ENCODE results near the gene CMTR2.

GRCh38 chr16:71246309-71246708 lies 42.9 kb downstream of the CMTR2 start:
- no peak for TF ChIP-seq CTCF (IDR thresholded peaks at IDR 0.05)
- TF ChIP-seq POLR2AphosphoS5 (IDR thresholded peaks at IDR 0.05), result no peak

Data from upper lobe of left lung (tissue), 4 donors.